OCI-LY1 (cell line): ENCODE measurements around the gene TXNRD1.

ENCODE experiments used
- EZH2 ChIP-seq: fragments of 200-600 bp; sonication (generic), shearing (Covaris generic); IDR thresholded peaks from 2 replicates; pipeline ENCODE4 v1.8.0; 2017; ENCODE audit warnings: borderline replicate concordance, mixed run types, mild to moderate bottlenecking, antibody characterized with exemption, low read length, moderate library complexity, mixed read lengths
- TF ChIP-seq, protein P1 (sequence below): fragments of 200-600 bp; sonication (generic), shearing (Covaris generic); IDR thresholded peaks from 2 replicates; pipeline ENCODE4 v1.5.1; 2017; ENCODE audit warnings: mild to moderate bottlenecking, antibody characterized with exemption, low read length, moderate library complexity, mixed read lengths

DNA sequence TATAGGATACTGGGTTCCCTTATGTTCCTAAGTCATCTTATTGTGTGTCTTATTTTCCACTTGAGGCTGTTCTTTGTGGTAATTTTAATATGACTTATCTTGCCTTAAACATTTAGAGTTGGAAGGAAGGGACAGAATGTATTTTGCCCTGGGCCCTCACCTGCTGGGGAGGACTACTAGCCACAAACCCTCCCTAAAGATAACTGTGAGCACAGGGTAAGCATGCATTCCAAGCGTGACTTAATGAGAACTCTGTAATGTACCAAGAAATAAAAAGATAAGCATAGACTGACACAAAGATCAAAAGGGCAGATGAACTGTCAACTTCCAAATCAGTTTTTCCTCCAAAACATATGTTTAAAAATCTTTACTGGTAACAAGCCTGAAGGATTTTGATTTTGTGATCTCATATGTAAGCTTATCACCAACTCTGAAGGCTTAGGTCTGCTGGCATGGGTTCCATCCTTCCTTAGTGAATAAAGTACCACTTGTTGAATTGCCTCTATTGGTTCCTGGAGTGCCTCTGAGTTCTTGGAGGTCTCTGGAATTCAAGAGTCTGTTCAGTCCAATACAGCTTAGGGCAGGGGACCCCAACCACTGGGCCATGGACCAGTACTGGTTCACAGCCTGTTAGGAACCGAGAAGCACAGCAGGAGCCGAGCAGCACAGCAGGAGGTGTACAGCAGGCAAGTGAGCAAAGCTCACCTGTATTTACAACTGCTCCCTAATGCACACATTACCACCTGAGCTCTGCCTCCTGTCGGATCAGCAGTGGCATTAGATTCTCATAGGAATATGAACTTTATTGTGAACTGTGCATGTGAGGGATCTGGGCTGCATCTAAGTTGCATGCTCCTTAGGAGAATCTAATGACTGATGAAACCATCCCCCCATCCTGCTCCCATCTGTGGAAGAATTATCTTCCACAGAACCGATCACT is 47.8 kb upstream of the TXNRD1 start:
- TF ChIP-seq, protein P1, sequence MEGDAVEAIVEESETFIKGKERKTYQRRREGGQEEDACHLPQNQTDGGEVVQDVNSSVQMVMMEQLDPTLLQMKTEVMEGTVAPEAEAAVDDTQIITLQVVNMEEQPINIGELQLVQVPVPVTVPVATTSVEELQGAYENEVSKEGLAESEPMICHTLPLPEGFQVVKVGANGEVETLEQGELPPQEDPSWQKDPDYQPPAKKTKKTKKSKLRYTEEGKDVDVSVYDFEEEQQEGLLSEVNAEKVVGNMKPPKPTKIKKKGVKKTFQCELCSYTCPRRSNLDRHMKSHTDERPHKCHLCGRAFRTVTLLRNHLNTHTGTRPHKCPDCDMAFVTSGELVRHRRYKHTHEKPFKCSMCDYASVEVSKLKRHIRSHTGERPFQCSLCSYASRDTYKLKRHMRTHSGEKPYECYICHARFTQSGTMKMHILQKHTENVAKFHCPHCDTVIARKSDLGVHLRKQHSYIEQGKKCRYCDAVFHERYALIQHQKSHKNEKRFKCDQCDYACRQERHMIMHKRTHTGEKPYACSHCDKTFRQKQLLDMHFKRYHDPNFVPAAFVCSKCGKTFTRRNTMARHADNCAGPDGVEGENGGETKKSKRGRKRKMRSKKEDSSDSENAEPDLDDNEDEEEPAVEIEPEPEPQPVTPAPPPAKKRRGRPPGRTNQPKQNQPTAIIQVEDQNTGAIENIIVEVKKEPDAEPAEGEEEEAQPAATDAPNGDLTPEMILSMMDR: no peak
- TF ChIP-seq EZH2: no peak
